Left renal cortex interstitium (tissue), 4 donors: Measurements from ENCODE around the gene ATP8B3. TPM values are rescaled to one million over a fixed set of nuclear protein-coding genes. Genes with fewer than 3 reads are reported as not detected.

Source experiments
- DNase-seq, 4 donors: peaks; one replicate each; pipeline ENCODE4 v3.0.0-alpha.2; 2013; ENCODE audit warnings: low read depth in 4 of 4, low spot score in 2 of 4, missing footprints in 1 of 4
- polyA plus RNA-seq, 4 donors: library from polyadenylated mRNA; unstranded; fragments of 120-200 nt; gene quantifications; one replicate each; pipeline ENCODE4 v1.2.1, GENCODE V29; 2013; ENCODE audit not compliant: insufficient read length in 4 of 4

ATP8B3 gene
- polyA plus RNA-seq, 4 donors: 0.52 to 1.0 (median 0.76) TPM

DNA sequence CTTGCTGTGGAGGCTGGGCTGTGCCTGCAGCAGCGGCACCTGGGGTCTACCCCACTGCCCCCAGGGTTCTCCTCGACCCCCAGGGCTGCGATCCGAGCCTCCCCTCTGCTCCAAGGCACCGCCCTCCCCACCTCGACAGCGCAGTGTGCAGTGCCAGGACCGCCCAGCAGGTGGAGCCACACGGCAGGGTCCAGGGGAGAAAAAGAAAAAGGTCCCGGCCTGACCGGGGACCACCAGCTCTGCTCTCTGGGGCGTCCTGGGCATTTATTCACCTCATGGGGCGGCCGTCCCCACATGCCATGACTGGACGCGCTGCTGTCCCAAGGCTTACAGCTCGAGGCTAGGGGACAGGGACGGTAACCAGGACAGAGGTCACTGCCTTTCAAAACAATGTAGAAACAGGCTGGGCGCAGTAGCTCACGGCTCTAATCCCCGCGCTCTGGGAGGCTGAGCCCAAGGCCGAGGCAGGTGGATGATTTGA is 25.6 kb upstream of the ATP8B3 start:
- no peak for DNase-seq

DNA sequence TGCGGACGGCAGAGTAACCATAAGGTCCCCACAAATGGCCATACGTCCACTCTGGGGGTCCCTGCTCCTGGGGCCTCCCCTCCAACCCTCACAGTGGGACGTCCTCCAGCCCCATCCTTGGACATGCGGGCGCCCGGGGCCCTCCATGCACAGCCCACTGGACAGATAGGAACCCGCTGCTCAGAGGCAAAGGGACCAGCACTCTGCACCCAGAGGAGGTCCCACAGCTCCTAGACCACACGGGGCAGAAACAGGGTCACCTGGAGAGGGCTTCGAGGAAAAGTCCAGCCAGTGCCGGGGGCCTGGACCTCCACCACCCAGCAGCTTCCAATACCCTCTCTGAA is 25.1 kb upstream of the ATP8B3 start:
- DNase-seq: no peak

DNA sequence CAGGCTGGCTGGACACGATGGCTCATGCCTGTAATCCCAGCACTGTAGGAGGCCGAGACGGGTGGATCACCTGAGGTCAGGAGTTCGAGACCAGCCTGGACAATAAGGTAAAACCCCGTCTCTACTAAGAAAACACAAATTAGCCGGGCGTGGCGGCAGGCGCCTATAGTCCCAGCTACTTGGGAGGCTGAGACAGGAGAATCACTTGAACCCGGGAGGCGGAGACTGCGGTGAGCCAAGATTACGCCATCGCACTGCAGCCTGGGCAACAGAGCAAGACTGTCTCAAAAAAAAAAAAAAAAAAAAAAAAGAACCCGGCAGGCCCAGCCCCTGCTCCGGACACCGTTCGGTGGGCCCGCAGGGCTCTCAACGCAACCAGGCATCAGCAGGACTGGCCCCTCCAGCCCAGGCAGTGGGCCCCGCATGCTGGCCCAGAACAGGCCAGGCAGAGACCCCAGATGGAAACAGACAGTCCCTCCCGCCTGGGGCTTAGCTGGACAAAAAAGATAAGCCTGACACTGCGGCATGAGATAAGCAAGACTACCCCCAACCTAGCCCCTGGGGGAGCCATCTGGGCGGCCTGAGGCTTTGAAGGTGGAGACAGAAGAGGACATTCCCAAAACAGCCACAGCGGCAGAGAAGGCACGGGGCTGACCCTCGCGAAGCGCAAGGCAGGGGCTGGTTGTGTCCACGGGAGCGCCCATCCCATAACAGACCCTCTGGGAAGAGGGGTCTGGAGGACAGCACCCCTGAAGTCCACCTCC is 24.6 kb upstream of the ATP8B3 start:
- no peak for DNase-seq

DNA sequence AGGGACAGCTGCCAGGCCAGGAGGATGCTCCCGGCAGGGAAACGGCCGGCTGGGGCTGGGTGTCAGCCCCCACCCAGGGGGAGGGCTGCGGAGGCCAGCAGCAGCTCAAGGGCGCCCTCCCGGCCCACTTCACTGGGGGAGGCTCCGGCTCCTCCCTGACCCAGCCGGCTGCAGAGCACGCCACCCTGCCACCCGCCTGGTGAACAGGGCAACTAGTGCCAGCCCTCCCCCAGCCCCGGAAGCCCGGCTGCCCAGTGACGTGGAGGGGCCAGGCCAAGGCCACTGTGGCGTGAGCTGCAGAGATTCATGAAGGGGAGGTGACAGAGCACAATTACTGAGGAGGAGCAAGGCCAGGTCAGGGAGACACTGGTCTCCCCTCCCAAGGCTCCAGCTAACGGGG is 21.5 kb upstream of the ATP8B3 start:
- no peak for DNase-seq

DNA sequence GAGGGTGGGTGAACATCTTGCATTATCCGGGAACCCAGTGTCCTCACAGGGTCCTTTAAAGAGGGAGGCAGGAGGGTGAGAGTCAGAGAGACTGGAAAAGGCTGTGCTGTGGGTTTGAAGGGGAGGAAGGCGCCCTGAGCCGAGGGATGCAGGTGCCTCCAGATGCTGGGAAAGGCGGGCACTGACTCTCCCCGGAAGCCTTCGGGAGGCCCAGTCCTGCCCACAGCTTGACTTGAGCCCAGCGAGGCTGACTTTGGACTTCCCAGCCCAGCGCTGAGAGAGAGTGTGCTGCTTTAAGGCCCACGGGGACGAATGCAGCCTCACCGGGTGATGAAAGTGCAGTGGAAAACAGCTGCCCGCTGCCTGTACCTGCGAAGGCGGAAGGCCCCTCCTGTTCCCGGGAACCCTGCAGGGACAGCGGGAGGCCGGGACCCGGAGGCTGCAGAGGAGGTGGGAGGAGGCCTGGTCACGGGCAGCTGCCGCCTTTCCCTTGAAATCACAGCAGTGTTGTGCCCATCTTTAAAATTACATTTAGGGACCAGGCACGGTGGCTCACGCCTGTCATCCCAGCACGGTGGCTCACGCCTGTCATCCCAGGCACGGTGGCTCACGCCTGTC is 20.1 kb upstream of the ATP8B3 start:
- DNase-seq: no peak

DNA sequence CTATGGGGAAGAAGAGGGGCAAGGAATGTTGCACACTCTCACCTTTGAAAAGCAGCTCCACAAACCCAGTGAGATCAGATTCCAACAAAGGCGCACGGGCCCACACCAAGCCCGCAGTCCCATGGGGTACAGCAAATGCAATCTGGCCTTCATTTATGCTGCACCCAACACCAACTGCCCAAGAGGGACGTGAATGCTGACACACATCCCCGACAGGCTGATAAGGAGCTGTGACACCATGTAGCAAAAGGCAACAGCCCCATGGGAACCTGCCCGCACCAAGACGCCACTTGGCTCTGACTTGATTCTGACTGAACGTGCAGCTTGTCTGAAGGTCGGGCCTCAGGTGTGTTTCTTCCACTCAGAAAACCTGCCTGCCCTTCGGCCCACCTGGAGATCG is 18.9 kb upstream of the ATP8B3 start:
- DNase-seq: no peak

DNA sequence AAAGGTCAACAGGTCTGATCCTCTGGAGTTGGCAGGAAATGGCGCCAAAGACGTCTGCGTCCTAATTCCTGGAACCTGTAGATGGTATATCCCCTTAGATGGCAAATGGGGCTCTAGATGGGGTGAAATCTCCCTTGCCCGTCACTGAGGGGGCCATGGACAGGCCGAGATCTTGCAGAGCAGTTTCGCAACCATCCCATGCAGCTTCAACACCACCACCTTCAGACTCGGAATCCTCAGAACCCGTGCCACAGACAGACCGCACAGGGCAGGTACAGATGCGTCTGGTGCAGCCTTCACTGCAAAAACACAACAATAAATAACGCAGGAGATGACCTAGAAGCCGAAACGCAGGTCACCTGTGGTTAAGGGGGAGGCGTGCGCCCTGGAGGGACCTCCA is 18.5 kb upstream of the ATP8B3 start:
- no peak for DNase-seq

DNA sequence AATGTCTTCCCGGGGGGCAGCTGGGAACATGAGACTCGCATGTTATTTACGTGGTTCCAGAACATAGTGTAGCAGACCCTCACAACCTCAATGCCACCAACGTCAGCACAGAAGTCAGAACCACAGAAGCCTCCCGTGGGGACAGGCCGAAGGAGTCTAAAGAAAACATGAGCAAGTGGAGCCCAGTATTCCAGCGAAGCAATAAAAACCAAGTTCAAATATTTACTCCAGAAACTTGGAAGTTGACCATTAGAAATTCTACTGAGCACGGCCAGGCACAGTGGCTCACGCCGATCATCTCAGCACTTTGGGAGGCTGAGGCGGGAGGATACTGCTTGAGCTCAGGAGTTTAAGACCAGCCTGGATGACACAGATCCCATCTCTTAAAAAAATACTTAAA is 17.9 kb upstream of the ATP8B3 start:
- DNase-seq: no peak

DNA sequence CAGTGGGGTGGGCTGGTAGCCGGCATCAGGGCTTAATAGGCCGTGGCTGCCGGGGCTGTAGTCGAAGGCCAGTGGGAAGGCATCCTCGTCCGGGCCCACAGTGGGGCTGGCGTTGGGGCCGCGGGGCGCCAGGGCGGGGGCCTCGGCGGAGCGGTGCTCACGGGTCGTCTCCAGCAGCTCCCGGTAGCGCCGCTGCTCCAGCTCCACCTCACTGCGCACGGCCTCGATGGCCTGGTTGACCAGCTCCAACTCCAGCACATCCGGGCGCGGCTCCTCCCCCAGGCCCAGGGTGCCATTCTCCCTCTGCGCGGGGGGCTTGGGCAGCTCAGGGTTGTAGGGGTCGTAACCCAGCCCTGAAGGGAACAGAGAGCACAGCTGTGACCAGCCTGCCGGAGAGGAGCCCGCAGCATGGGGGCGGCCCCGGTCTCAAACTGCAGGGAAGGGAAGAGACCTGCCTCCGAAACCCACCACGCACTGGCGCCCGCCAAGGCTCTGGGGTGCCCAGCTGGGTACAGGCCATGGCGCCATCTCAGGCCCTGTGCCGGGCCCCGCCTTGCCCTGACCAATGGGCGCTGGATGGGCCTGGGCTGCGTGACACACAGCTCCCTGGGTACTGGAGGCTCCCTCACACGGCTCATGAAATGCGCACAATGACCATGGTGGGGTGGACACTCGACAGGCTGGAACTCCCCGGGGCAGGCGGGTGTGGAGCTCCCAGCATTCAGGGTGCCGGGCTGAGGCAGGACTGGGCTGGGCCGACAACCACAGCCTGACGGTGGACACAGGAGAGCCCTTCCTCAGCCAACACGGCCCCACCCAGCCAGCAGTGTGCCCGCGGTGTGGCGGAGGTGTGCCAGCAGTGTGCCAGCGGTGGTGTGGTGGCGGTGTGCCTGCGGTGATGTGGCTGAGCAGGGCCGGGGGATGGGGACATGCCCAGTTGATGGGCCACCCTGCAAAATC is 16.5 kb upstream of the ATP8B3 start:
- DNase-seq: no peak

DNA sequence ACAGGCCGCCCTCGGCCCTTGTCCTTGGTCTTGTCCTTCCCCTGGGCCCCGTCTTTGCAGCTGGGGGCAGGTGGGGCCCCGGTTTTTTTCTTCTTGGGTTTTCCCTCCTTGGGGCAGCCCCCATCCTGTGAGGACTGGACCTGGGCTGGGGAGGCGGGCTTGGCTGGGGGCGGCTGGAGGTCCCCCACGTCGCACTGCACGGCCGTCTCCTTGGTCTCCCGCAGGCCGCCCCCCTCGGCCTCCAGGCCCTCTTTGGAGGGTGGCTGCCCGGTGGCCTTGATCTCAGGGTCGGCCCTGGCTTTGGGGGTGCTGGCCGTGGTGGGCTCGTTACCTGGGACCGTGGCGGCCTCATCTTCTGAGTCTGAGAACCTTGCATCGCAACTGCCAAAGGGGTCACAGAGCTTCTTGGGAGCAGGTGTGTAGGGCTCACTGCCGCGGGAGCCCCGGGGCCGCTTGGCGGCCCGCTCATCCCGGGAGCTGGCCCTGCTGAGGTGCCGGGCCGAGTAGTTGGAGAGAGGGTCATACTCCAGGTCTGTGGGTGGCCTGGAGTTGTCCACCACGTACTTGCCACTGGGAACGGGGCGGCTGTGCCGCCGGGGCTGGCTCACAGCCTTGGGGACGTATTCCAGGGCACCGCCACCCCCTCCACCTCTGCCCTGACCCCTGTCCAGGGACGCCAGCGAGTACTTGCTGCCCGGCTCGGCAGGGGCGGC is 15.6 kb upstream of the ATP8B3 start:
- DNase-seq: no peak

DNA sequence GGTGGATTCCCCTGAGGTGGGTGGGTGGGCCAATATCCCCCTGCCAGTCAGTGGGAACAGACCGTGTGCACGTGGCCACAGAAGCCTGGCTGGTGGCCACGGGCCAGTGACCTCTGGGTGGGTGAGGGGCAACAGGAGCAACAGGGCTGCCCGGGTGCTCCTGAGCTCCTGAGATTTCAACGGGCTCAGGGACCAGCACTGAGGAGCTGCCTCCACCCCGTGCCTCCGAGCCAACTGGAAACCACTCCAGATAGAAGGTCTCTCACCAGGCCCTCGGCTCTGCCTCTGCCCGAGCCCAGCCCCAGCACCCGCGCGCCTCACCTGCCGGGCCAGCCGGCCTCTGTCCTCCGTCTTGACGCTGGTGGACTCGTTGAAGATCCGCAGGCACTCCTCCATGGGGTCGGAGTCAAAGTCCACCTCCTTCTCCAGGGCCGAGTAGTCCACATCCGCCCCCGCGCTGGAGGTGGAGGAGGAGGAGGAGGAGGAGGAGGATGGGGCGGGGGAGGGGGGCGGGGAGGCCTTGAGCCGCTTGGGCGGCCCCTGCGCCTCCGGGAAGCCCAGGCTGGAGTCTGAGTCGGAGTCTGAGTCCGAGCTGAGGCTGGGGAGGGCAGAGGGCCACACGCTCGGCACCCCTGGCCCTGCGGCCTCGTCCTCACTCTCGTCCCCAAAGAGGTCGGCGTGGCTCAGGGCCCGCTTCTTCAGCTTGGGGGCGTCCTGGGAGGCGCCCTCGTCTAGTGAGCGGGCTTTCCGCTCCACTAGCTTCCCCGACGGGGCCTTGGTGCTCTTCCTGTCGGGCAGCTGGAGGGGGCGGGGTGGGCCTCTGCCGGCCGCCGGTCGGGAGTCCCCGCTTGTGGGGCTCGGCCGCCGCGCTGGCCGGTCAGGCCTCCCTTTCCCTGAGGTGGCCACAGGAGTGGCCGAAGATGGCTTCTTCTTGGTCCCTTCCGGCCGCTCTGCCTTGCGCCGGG is 14.8 kb upstream of the ATP8B3 start:
- peak in 2 of 4 donors; percentile 37 to 45 for DNase-seq

DNA sequence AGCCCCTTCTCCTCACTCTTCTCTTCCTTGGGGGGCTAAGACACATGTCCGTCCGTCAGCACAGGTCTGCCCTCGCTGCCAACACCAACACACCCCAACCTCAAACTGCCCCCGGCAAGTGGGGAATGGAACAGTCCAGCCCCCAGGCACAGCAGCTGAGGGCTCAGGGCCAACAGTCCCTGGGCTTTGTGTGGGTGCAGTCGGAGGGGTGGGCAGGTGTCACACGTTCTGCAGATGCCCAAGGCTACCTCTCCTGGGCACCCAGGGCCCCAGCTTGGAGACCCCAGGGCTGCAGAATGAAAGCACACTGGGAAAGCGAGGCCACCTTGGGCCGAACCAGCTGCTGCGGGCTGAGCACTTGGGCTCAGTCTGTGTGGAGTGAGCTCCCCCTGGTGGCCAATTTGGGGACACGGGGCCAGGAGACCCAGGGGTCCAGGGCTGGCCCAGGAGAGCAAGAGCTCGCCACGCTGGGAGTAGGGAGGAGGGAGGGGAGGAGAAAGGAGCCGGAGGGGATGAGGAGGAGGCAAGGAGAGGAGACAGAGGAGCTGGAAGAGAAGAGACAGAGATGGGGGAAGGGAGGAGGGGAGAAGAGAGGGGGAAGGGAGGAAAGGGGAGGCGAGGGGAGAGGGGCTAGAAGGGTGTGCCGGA is 14.0 kb upstream of the ATP8B3 start:
- peak in 3 of 4 donors; percentile 36 to 69 (median 68) for DNase-seq

DNA sequence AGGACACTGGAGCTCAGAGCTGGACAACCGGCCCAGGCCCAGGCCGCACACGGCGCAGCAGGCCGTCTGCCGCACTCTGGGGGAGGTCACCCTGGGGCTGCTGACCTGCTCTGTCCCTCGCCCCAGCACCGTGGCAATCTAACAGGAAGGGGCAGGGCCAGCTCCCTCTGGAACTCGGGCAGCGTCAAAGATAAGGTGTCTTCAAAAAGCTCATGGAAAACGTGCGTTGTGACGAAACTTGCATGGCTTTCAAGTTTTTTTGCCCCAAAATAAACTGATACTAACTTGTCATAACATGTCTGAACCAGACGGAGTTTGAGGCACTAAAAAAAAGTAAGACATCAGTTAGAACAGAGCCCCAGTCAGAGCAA is 12.2 kb upstream of the ATP8B3 start:
- DNase-seq: no peak

DNA sequence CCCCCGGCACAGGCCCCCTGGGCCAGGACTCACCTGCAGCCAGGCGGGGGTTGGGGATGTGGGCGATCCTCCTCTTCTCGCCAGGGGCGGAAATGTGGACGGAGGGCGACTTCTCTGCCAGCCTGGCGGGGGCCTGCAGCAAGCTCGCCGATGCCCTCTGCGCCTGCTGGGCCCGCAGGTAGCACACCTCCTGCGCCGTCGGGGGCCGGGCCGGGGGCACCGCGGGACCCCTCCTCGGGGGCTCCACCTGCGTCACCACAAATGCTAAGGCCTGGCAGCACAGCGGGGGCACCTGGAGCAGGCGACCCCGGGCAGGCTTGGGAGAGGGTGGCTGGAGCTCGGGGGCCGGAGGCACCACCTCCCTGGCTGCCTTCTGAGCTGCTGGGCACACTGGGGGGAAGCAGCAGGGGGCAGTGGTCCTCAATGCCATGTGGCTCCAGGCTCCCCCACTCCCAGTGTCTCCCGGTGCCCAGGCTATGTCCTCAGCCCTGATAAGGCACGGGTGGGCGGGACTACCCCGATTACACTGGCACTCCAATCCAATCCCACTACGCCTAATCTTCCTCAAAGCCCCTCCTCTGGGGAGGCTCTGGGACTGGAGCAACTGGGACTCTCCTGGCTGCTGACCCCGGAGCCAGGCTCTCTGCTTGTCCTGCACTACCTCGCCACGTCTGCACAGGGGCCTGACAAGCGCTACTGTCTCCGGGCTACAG is 11.6 kb upstream of the ATP8B3 start:
- DNase-seq: no peak

DNA sequence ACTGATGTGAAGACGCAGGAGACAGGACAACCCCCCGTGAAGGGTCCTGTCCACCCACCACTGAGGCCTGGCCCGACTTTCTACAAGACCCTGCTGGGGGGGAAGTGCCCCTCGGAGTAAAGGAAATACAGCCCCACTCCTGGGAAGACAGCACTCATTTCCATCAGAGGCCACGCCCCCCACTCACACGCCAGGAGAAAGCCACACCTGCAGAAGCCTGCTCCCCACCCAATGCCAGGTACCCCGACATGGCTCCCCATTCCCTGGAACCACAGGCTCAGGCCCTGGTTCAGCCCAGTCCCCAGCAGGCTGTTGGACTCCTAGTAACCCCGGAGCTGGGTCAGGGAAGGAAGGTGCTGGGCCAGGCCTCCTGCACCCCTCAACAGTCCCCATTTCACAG is 10.9 kb upstream of the ATP8B3 start:
- no peak for DNase-seq

DNA sequence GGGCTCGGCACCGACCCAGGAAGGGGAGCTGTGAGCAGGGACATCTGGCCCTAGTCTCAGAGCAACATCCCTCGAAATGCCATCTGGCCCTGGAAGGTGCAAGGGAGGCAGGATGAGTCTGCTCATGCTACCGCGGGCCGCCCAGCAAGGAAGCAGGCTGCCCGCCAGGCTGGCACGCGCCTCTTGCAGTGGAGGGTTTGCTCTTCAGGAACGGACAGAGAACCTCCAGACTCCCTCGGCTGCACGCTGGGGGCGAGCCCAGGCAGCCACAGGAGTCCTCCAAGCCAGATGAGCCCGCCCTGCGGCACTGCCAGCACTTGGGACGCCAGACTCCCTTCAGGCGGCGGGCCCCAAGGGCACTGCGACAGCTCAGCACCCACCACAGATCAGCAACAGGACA is 10.1 kb upstream of the ATP8B3 start:
- no peak for DNase-seq

DNA sequence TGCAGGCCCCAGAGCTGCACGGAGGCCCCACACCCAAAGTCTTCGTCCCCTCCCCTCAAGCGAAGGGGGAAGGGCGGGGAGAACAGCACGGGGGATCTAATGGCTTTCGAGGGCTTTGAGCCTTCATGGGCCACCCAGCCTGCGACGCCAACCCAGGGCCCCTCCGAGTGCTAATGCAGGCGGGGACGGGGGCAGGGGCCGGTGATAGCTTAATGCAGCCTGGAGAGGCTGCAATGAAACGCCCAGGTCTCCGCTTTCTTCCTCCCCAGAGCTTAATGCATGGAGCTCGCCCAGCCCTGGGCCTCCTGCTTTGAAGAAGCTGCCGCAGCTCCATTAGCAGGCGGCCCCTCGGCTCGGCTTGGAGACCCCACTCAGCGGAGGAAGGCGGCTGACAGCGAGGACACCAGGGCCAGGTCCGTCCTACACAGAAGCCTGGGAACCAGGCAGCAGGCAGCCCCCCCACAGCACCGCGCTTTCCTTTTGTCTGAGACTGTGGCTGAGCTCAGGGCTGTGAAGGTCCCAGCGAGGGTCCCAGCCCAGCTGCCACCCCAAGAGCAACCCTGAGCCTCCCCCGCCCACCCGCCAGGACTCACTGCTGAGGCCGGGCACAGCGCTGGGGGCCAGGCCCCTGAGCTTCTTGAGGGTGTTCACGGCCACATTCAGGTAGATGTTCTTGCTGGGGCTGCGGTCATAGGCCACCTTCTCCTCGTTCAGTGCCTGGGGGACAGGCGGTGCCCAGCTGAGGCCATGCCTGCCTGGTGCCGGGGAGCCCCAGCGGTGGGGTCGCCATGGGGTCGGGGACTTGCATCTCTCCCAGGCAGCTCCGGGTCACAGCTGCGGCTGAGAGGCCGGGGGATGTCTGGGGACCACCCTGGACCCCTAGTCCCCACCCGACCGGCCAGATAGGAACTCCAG is 7.5 kb upstream of the ATP8B3 start:
- DNase-seq: no peak
